H1 (cell line): Measurements from ENCODE around the gene LHX5. TPM values are rescaled to one million over a fixed set of nuclear protein-coding genes. Genes with fewer than 3 reads are reported as not detected.

ENCODE experiments used
- CTCF ChIA-PET: fragments of 300-600 bp; sonication (Branson Sonifier 250); formaldehyde crosslinking; loops from one replicate; lab custom pipeline; 2021; ENCODE audit not compliant: partially characterized antibody; lab: Charles Lee
- POLR2A ChIA-PET: fragments of 300-600 bp; sonication (Branson Sonifier 250); formaldehyde crosslinking; loops from one replicate; lab custom pipeline; 2021; ENCODE audit warnings: inconsistent platforms; ENCODE audit not compliant: partially characterized antibody; lab: Charles Lee
- DNase-seq, 2 experiments: peaks; one replicate each; pipeline versions ENCODE4 v3.0.0 to v3.0.0-alpha.2; 2010 to 2022; ENCODE audit warnings: low spot score in 2 of 2, low read depth in 1 of 2, mixed read lengths in 1 of 2
- FAIRE-seq: peaks from 2 replicates; lab custom pipeline; 2011; peaks lifted over from hg19 to GRCh38; lab: Jason Lieb, UNC
- H2AFZ ChIP-seq: 2 replicates; pipeline ENCODE4 v1.8.1; 2012; ENCODE audit warnings: low read length, inconsistent platforms
- H2AK5ac ChIP-seq: 2 replicates; pipeline ENCODE4 v1.6.1; 2013; ENCODE audit warnings: low read depth, low read length
- H2BK120ac ChIP-seq: replicated peaks from 2 replicates; pipeline ENCODE3; 2013; ENCODE audit warnings: low read depth, low read length, inconsistent platforms
- H2BK12ac ChIP-seq: 2 replicates; pipeline ENCODE4 v1.6.1; 2013; ENCODE audit warnings: low read depth, low read length
- H2BK15ac ChIP-seq: 2 replicates; pipeline ENCODE4 v1.6.1; 2013; ENCODE audit warnings: low read length
- H2BK20ac ChIP-seq: 2 replicates; pipeline ENCODE4 v1.6.1; 2013; ENCODE audit warnings: low read length
- H2BK5ac ChIP-seq: 2 replicates; pipeline ENCODE4 v1.6.1; 2013; ENCODE audit warnings: low read depth, low read length
- H3K14ac ChIP-seq: 2 replicates; pipeline ENCODE4 v1.6.1; 2013; ENCODE audit warnings: inconsistent platforms; ENCODE audit not compliant: insufficient read length
- H3K18ac ChIP-seq: 2 replicates; pipeline ENCODE4 v1.6.1; 2013; ENCODE audit warnings: low read length; ENCODE audit errors: extremely low read depth
- H3K23ac ChIP-seq: 2 replicates; pipeline ENCODE4 v1.6.1; 2013; ENCODE audit warnings: inconsistent platforms; ENCODE audit not compliant: insufficient read length
- H3K23me2 ChIP-seq: 2 replicates; pipeline ENCODE4 v1.6.1; 2013; ENCODE audit warnings: low read depth, low read length
- H3K27ac ChIP-seq: 2 replicates; pipeline ENCODE4 v1.6.1; 2011; ENCODE audit warnings: low read depth, low read length, inconsistent platforms
- H3K27me3 ChIP-seq, 4 experiments: replicated peaks in 1 of 4; 1 replicate in 1 of 4; 2 replicates in 3 of 4; pipeline versions ENCODE4 v1.6.1 to v1.8.1; 2011 to 2013; ENCODE audit warnings: low read length in 3 of 4, mild to moderate bottlenecking in 3 of 4, inconsistent platforms in 2 of 4, mixed read lengths in 2 of 4, moderate library complexity in 1 of 4; ENCODE audit not compliant: control insufficient read depth in 3 of 4, insufficient read depth in 3 of 4; ENCODE audit errors: extremely low read depth in 1 of 4
- H3K36me3 ChIP-seq, 4 experiments: 2 replicates each; pipeline versions ENCODE4 v1.6.1 to v1.8.1; 2011 to 2013; ENCODE audit warnings: mild to moderate bottlenecking in 4 of 4, low read length in 3 of 4, moderate library complexity in 2 of 4, control low read depth in 1 of 4, inconsistent platforms in 1 of 4; ENCODE audit not compliant: insufficient read depth in 4 of 4, control insufficient read depth in 2 of 4
- H3K4ac ChIP-seq: replicated peaks from 2 replicates; pipeline ENCODE3; 2013; ENCODE audit warnings: low read length, low read depth, mixed read lengths, inconsistent platforms; ENCODE audit not compliant: insufficient read length
- H3K4me1 ChIP-seq, 4 experiments: replicated peaks in 1 of 4; 1 replicate in 1 of 4; 2 replicates in 3 of 4; pipeline versions ENCODE4 v1.6.1 to v1.8.1; 2011 to 2013; ENCODE audit warnings: low read length in 3 of 4, inconsistent platforms in 2 of 4, mixed read lengths in 1 of 4; ENCODE audit not compliant: insufficient read depth in 4 of 4, control insufficient read depth in 3 of 4
- H3K4me2 ChIP-seq, 2 experiments: 2 replicates each; pipeline versions ENCODE4 v1.6.1 to v1.8.1; 2011 to 2013; ENCODE audit warnings: low read depth in 2 of 2, low read length in 2 of 2, control low read depth in 1 of 2, inconsistent platforms in 1 of 2, mild to moderate bottlenecking in 1 of 2; ENCODE audit not compliant: insufficient read depth in 1 of 2
- H3K4me3 ChIP-seq, 4 experiments: fragments of 200-600, 300-600 bp in 1 of 4; sonication (generic), shearing (Covaris generic), sonication (Bioruptor Twin) in 1 of 4; 2 replicates each; pipeline versions ENCODE4 v1.5.1 to v1.8.1; 2011 to 2016; ENCODE audit warnings: low read length in 4 of 4, low read depth in 3 of 4, control low read depth in 2 of 4, inconsistent platforms in 2 of 4, mild to moderate bottlenecking in 2 of 4, mixed read lengths in 1 of 4, moderate library complexity in 1 of 4; ENCODE audit not compliant: insufficient read depth in 2 of 4; ENCODE audit errors: extremely low read depth in 1 of 4
- H3K56ac ChIP-seq: replicated peaks from 2 replicates; pipeline ENCODE3; 2013; ENCODE audit warnings: low read depth, mild to moderate bottlenecking, mixed read lengths, low read length, inconsistent platforms; ENCODE audit not compliant: insufficient read length
- H3K79me1 ChIP-seq: 2 replicates; pipeline ENCODE4 v1.6.1; 2013; ENCODE audit warnings: low read depth, low read length, control low read depth
- H3K79me2 ChIP-seq, 2 experiments: 2 replicates each; pipeline versions ENCODE4 v1.6.1 to v1.8.1; 2012 to 2013; ENCODE audit warnings: low read length in 2 of 2, mild to moderate bottlenecking in 2 of 2, inconsistent platforms in 1 of 2; ENCODE audit not compliant: insufficient read depth in 2 of 2, control insufficient read depth in 1 of 2
- H3K9ac ChIP-seq, 4 experiments: replicated peaks in 1 of 4; 1 replicate in 1 of 4; 2 replicates in 3 of 4; pipeline versions ENCODE4 v1.6.1 to v1.8.1; 2011 to 2013; ENCODE audit warnings: low read depth in 3 of 4, low read length in 3 of 4, control low read depth in 2 of 4, mild to moderate bottlenecking in 2 of 4, moderate library complexity in 2 of 4, inconsistent platforms in 1 of 4; ENCODE audit errors: extremely low read depth in 1 of 4
- H3K9me3 ChIP-seq, 2 experiments: 2 replicates each; pipeline versions ENCODE4 v1.6.1 to v1.8.1; 2012 to 2013; ENCODE audit warnings: mild to moderate bottlenecking in 2 of 2, moderate library complexity in 2 of 2, control low read depth in 1 of 2, inconsistent platforms in 1 of 2, low read depth in 1 of 2, low read length in 1 of 2, mixed read lengths in 1 of 2; ENCODE audit not compliant: insufficient read depth in 2 of 2
- H4K20me1 ChIP-seq, 2 experiments: replicated peaks in 1 of 2; 2 replicates each; pipeline versions ENCODE3 to v1.8.1; 2011 to 2013; ENCODE audit warnings: inconsistent platforms in 2 of 2, low read length in 2 of 2, mild to moderate bottlenecking in 1 of 2; ENCODE audit not compliant: insufficient read depth in 2 of 2, control insufficient read depth in 1 of 2
- H4K5ac ChIP-seq: 2 replicates; pipeline ENCODE4 v1.6.1; 2013; ENCODE audit warnings: low read length, low read depth, mixed read lengths, inconsistent platforms; ENCODE audit not compliant: insufficient read length
- H4K8ac ChIP-seq: 2 replicates; pipeline ENCODE4 v1.8.0; 2013; ENCODE audit warnings: mild to moderate bottlenecking, moderate library complexity, low read length, inconsistent platforms; ENCODE audit not compliant: insufficient read depth; ENCODE audit errors: extremely low read depth
- H4K91ac ChIP-seq: replicated peaks from 2 replicates; pipeline ENCODE3; 2013; ENCODE audit warnings: low read length, mixed read lengths, inconsistent platforms; ENCODE audit not compliant: insufficient read length
- ASH2L ChIP-seq: fragments of 200-600, 300-600 bp; sonication (generic); IDR thresholded peaks from one replicate; pipeline ENCODE4 v1.7.1; 2017; ENCODE audit warnings: low read length
- ATF3 ChIP-seq: IDR thresholded peaks from 2 replicates; pipeline ENCODE4 v1.6.1; 2011; ENCODE audit warnings: low read depth, mild to moderate bottlenecking, low read length; ENCODE audit not compliant: insufficient read depth
- CHD1 ChIP-seq: IDR thresholded peaks from 2 replicates; pipeline ENCODE4 v1.6.1; 2012; ENCODE audit warnings: low read depth, low read length, improper control_type of control experiment
- GTF2F1 ChIP-seq: IDR thresholded peaks from 2 replicates; pipeline ENCODE4 v1.6.1; 2012; ENCODE audit warnings: low read depth, low read length, improper control_type of control experiment, borderline replicate concordance
- SP2 ChIP-seq: IDR thresholded peaks from 2 replicates; pipeline ENCODE4 v1.6.1; 2012; ENCODE audit warnings: mild to moderate bottlenecking, low read length, inconsistent platforms
- WGBS, 2 experiments: shearing (Covaris generic) in 1 of 2; methylation state at CpG; one replicate each; pipeline versions ENCODE4 v1.1.6 to v1.1.7; 2013 to 2015; ENCODE audit warnings: low lambda C conversion rate in 2 of 2, mixed read lengths in 2 of 2, inconsistent platforms in 1 of 2, low coverage in 1 of 2, missing lambda C conversion rate in 1 of 2; ENCODE audit not compliant: insufficient replicate concordance in 2 of 2, insufficient coverage in 1 of 2, insufficient read length in 1 of 2; ENCODE audit errors: extremely low coverage in 1 of 2, missing lambda C conversion rate in 1 of 2; 5-methylcytosine and 5-hydroxymethylcytosine counted together
- polyA plus RNA-seq, 7 experiments: library from polyadenylated mRNA; depleted of rRNA in 3 of 7; stranded (reverse) in 5 of 7; unstranded in 2 of 7; fragments of >200 nt in 5 of 7; fragments of 200-250 nt in 2 of 7; gene quantifications; 1 replicate in 5 of 7; 2 replicates in 1 of 7; 4 replicates in 1 of 7; pipeline versions ENCODE4 v1.2.1 to v1.2.3, GENCODE V29; 2011 to 2013; ENCODE audit warnings: missing spikeins in 2 of 7, mixed read lengths in 2 of 7
- total RNA-seq: library from RNA; stranded (reverse); fragmentation: NEBNext Ultra II Directional; extraction: Animal tissue kit (Norgen Biotek cat#: 25700); gene quantifications from 2 replicates; pipeline ENCODE4 v1.2.1, GENCODE V29; 2021

Gene LHX5
- total and polyA plus RNA-seq, 2 of the 8 experiments (the other 6 are each of a cell fraction or from before 2014, with no cell fraction given), result 0.47 to 1.1 TPM

GRCh38 chr12:113438523-113439300 lies 33.0 kb downstream of the LHX5 start:
- no peak for FAIRE-seq
- H3K23ac ChIP-seq, result no peak overlapping the region
- no peak overlapping the region for H4K8ac ChIP-seq
- no peaks in the 10 kb centered on the region for H3K79me1 ChIP-seq
- no peak for DNase-seq
- no peak overlapping the region for H3K4me3 ChIP-seq
- TF ChIP-seq CHD1, result no peak
- no peak for TF ChIP-seq ASH2L
- TF ChIP-seq GTF2F1, result no peak
- TF ChIP-seq SP2, result no peak
- TF ChIP-seq ATF3, result no peak
- no peak overlapping the region for H2AFZ ChIP-seq
- H4K20me1 ChIP-seq, result no peaks in the 10 kb centered on the region
- ChIA-PET CTCF (interaction anchor here (1.0 to 1.3 kb wide), 3 partner anchors 13 to 328 kb away, joined by 3 to 4 read pairs (median 3); no protein-coding TSS in a partner anchor), POLR2A (no interaction called here)
- H3K27ac ChIP-seq, result no peak overlapping the region
- H4K91ac ChIP-seq, result no peak overlapping the region
- H3K27me3 ChIP-seq, result peaks cover 0 to 2% (median 0%) of the 10 kb centered on the region in 4 experiments; a peak in 2 of 7 replicates
- no peaks in the 10 kb centered on the region; a peak in 1 of 8 replicates for H3K36me3 ChIP-seq
- no peaks in the 10 kb centered on the region for H3K79me2 ChIP-seq
- WGBS, 2 experiments, result 90 to 100% methylated on average over 2 to 4 of the region's 4 CpGs
- H3K4ac ChIP-seq, result no peak overlapping the region
- no peak overlapping the region for H2BK15ac ChIP-seq
- peak overlapping the region; percentile 49 for H3K56ac ChIP-seq
- H3K14ac ChIP-seq, result no peak overlapping the region
- no peaks in the 10 kb centered on the region; a peak in 1 of 4 replicates for H3K9me3 ChIP-seq
- H3K4me1 ChIP-seq, result peaks cover 0 to 2% (median under 1%) of the 10 kb centered on the region in 4 experiments; a peak in 2 of 7 replicates
- no peak overlapping the region for H2BK5ac ChIP-seq
- no peak overlapping the region for H2BK20ac ChIP-seq
- no peak overlapping the region for H2AK5ac ChIP-seq
- H2BK120ac ChIP-seq, result no peak overlapping the region
- no peak overlapping the region for H4K5ac ChIP-seq
- H2BK12ac ChIP-seq, result no peak overlapping the region
- H3K23me2 ChIP-seq, result peaks cover 6% of the 10 kb centered on the region; the same call in 1 of the 2 replicates
- no peak overlapping the region for H3K9ac ChIP-seq
- no peak overlapping the region for H3K4me2 ChIP-seq
- H3K18ac ChIP-seq, result no peak overlapping the region
